ENCODE results near the gene BBS1.

DNA sequence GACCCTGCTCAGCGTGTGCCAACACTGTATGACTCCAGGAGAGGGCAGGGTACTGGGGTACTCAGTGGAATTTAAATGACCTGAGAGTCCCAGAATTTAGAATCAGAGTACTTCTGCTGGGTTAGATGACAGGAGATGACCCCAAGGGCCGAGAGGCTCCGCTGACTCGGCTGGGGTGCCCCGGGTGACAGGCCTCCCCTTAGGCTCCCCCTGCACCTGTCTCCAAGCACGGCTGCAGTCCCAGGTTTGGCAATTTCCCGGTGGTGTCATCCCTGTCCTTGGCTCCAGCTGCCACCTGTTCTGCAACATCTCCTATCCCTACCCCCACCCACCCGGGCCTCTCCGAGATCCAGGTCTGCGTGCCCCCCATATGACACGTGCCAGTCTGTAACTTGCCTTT is 37.6 kb downstream of the BBS1 start:
- TF ChIP-seq, protein P1, sequence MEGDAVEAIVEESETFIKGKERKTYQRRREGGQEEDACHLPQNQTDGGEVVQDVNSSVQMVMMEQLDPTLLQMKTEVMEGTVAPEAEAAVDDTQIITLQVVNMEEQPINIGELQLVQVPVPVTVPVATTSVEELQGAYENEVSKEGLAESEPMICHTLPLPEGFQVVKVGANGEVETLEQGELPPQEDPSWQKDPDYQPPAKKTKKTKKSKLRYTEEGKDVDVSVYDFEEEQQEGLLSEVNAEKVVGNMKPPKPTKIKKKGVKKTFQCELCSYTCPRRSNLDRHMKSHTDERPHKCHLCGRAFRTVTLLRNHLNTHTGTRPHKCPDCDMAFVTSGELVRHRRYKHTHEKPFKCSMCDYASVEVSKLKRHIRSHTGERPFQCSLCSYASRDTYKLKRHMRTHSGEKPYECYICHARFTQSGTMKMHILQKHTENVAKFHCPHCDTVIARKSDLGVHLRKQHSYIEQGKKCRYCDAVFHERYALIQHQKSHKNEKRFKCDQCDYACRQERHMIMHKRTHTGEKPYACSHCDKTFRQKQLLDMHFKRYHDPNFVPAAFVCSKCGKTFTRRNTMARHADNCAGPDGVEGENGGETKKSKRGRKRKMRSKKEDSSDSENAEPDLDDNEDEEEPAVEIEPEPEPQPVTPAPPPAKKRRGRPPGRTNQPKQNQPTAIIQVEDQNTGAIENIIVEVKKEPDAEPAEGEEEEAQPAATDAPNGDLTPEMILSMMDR (IDR thresholded peaks at IDR 0.05; ENCODE audit: low read depth, low read length, poor library complexity, severe bottlenecking): no peak
- TF ChIP-seq EZH2phosphoT487 (IDR thresholded peaks at IDR 0.05; ENCODE audit: borderline replicate concordance, low read length): no peak
